Measurements from ENCODE around the gene ENOPH1. TPM values are rescaled to one million over a fixed set of nuclear protein-coding genes. Genes with fewer than 3 reads are reported as not detected.

Gene ENOPH1
- total RNA-seq = 39.1 and 48.7 TPM in 2 replicates

GRCh38 chr4:82430193-82430963, at the start of gene ENOPH1, which contains the start of gene HNRNPDL:
Gene ENOPH1 (plus strand): TSS chr4:82430590. CDS start chr4:82430830, 240 bp downstream.
Gene HNRNPDL (minus strand): TSS chr4:82430462. CDS start chr4:82429690, 772 bp downstream.

Other genes with a start within 250 kb of the ENOPH1 start
- gene HNRNPD, start 56.6 kb upstream of the ENOPH1 start, total RNA-seq = 56.0 and 59.8 TPM in 2 replicates
- 143 and 167 TPM in 2 replicates for gene HNRNPDL, start 128 bp upstream of the ENOPH1 start, total RNA-seq
- 4.7 and 8.2 TPM in 2 replicates for gene TMEM150C, start 131.4 kb downstream of the ENOPH1 start, total RNA-seq

Measured in mammary microvascular endothelial cell (primary cell).